ENCODE results near the gene CEP85.

The CEP85 gene

DNA sequence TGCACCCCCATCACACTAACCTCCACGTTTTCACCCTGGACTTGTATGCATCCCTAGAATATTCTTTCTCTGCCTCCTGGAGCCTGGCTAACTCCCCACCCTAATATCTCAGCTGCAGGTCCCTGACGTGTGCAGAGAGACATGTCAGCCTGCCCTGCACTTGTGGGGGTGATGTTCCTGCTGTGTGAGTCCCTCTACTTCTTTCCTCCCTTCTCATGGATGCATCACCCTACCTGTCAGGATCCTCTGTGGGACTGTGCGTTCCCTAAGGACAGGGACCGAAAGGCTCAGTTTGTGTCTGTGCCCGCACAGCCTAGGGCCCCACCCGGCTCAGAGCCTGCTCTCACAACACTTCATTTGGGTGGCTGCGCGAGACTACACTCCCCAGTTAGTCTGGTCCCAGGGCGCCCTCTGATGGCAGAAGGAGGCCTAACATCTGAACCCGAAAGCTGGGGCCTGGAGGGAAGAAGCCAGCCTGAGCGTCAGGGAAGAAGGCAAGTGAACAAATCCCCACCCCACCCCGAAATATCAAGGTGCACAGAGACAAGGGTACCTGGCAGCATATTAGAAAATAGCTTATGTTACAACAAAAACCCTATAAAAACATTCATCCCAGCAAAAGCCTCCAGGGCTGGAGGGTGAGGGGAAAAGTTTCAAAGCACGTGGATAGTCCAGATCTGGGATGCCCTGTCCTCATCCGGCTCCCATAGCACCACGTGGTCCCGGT, 87.5 kb downstream of the CEP85 start:
- TF ChIP-seq, protein P1, sequence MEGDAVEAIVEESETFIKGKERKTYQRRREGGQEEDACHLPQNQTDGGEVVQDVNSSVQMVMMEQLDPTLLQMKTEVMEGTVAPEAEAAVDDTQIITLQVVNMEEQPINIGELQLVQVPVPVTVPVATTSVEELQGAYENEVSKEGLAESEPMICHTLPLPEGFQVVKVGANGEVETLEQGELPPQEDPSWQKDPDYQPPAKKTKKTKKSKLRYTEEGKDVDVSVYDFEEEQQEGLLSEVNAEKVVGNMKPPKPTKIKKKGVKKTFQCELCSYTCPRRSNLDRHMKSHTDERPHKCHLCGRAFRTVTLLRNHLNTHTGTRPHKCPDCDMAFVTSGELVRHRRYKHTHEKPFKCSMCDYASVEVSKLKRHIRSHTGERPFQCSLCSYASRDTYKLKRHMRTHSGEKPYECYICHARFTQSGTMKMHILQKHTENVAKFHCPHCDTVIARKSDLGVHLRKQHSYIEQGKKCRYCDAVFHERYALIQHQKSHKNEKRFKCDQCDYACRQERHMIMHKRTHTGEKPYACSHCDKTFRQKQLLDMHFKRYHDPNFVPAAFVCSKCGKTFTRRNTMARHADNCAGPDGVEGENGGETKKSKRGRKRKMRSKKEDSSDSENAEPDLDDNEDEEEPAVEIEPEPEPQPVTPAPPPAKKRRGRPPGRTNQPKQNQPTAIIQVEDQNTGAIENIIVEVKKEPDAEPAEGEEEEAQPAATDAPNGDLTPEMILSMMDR (IDR thresholded peaks at IDR 0.05; ENCODE audit: control extremely low read depth, extremely low read depth, low read depth, missing control alignments): peak; percentile 96
- ChIA-PET POLR2A (interaction anchor here (0.6 to 1.6 kb wide), 4 partner anchors 8 to 494 kb away, joined by 3 to 4 read pairs (median 3); no protein-coding TSS in a partner anchor), CTCF (interaction anchor here (0.7 to 21.1 kb wide), 42 partner anchors 10 to 447 kb away, joined by 3 to 690 read pairs (median 6); partner anchors contain the start of genes C1orf232, CEP85, CNKSR1 and DHDDS)
- peak; percentile 87 for DNase-seq (ENCODE audit: extremely low spot score)

DNA sequence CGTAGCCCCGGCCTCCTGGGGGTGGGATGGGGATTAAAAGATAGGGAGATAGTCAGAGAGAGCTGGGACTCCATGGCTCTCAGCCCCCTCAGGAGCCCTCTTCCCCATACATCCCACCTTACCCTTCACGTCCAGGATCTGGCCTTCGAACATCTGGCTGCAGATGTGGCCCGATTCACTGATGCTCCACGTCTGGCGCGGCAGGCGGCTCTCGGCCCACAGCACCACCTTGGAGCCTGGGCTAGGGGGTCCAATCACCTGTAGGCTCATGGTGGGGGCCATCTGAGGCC, 88.0 kb downstream of the CEP85 start:
- TF ChIP-seq, protein P1 (IDR thresholded peaks at IDR 0.05; ENCODE audit: control extremely low read depth, extremely low read depth, low read depth, missing control alignments): no peak
- ChIA-PET POLR2A (interaction anchor here (1.0 to 1.6 kb wide), 3 partner anchors 8 to 37 kb away, joined by 3 to 4 read pairs (median 3); no protein-coding TSS in a partner anchor), CTCF (interaction anchor here (0.7 to 21.1 kb wide), 42 partner anchors 9 to 448 kb away, joined by 3 to 690 read pairs (median 6); partner anchors contain the start of genes C1orf232, CEP85, CNKSR1 and DHDDS)
- no peak for DNase-seq (ENCODE audit: extremely low spot score)

DNA sequence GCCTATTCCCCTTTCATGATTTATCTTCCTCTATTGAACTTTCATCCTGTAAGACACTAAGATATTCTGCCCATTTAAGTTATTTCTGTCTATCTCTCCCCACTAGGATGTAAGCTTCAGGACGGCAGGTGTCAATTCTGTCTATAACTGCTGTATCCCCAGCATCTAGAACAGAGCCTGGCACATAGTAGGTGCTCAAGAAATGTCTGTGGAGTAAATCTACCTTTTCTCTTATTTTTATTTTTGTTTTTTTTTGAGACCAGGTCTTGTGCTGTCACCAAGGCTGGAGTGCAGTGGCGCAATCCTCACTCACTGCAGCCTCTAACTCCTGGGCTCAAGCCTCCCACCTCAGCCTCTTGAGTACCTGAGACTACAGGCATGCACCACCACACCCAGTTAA, 89.4 kb downstream of the CEP85 start:
- ChIA-PET CTCF (interaction anchor here (0.9 to 21.1 kb wide), 9 partner anchors 8 to 197 kb away, joined by 3 to 690 read pairs (median 17); partner anchors contain the start of genes SH3BGRL3, UBXN11 and ZNF593), POLR2A (interaction anchor here (0.5 to 0.6 kb wide), 2 partner anchors 51 to 1083 kb away, joined by 3 to 5 read pairs; no protein-coding TSS in a partner anchor)
- TF ChIP-seq, protein P1 (IDR thresholded peaks at IDR 0.05; ENCODE audit: control extremely low read depth, extremely low read depth, low read depth, missing control alignments): no peak
- no peak for DNase-seq (ENCODE audit: extremely low spot score)

DNA sequence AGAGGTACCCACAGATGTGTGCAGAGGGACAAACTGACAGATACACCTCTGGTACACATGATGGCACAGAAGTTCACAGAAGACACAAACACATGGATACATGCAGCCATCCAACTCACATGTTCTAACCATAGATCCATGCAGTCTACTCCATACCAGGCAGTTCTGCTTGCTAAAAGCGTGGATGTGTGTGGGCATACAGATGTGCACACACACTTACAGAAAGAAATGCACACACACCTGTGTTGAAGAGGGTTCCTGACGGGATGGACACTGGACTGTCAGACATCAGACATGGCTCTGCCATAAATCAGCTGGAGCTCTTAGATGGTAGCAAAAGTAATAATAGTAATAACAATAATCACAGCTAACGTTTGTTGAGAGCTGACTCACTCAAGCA, 90.5 kb downstream of the CEP85 start:
- ChIA-PET CTCF (interaction anchor here (21.1 kb wide), 1 partner anchor 40 kb away, joined by 690 read pairs; the partner anchor contains the start of gene SH3BGRL3), POLR2A (no interaction called here)
- DNase-seq (ENCODE audit: extremely low spot score): no peak
- TF ChIP-seq, protein P1 (IDR thresholded peaks at IDR 0.05; ENCODE audit: control extremely low read depth, extremely low read depth, low read depth, missing control alignments): no peak

DNA sequence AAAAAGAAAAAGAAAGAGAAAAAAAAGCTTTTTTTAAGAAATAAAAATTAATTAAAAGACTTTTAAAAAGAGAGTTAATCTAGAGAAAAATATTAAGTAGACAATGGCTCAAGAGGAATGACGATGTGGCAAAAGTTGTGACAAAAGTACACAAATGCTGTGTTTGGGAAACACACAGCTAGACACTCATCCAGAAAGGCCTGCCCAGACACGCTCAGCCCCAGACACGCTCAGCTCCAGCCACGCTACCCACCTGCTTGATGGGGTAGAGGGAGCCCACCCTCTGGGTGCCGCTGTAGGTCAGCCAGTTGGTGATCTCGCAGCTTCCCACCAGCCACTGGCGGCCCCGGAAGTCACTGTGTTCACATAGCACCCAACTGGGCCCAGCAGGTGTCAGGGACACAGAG, 94.0 kb downstream of the CEP85 start:
- ChIA-PET POLR2A (no interaction called here), CTCF (interaction anchor here (1.1 to 1.5 kb wide), 4 partner anchors 13 to 158 kb away, joined by 3 to 7 read pairs (median 3); partner anchors contain the start of gene ZNF593)
- TF ChIP-seq, protein P1 (IDR thresholded peaks at IDR 0.05; ENCODE audit: control extremely low read depth, extremely low read depth, low read depth, missing control alignments): no peak

More for the DNA sequence above, 94.0 kb downstream of the CEP85 start:
- DNase-seq (ENCODE audit: extremely low spot score): no peak
